Muscle of back (tissue), 11 donors: Measurements from ENCODE around the gene FAM131A. TPM values are rescaled to one million over a fixed set of nuclear protein-coding genes. Genes with fewer than 3 reads are reported as not detected.
A peak's percentile ranks its signal among the peaks of the same experiment; 100 is the strongest.

Source experiments
- DNase-seq, 3 donors: peaks; one replicate each; pipeline versions ENCODE4 v3.0.0 to v3.0.0-alpha.2; 2013
- polyA plus RNA-seq, 10 donors: library from polyadenylated mRNA; unstranded; fragments of 120-200 nt; gene quantifications; one replicate each; pipeline ENCODE4 v1.2.1, GENCODE V29; 2013; ENCODE audit not compliant: insufficient read length in 10 of 10

FAM131A gene
- polyA plus RNA-seq, 10 donors = 8.4 to 13.3 (median 10.7) TPM

- no peak for DNase-seq
Measured at GRCh38 chr3:184389384-184389783, 52.0 kb downstream of the FAM131A start.

- DNase-seq = no peak
Measured at GRCh38 chr3:184389935-184390528, 52.6 kb downstream of the FAM131A start.

DNA sequence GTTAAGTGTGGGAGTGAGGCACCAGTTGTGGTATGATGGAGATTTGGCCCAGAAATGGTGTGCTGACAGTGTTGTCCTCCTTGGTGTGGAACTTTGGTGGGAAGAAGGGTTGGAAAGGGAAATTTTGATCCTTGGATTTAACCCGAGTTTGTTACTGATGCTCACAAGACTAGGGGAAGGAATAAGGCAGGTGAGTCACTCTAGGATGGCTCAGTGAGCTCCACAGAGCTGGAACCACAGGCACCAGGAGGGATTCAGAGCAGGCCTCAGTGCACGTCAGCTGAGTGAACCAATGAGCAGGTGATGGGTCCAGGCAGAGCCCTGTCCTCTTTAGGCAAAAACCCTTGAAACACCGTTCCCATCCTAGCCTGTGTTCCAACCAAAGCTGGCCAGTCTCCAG lies 53.9 kb downstream of the FAM131A start:
- no peak for DNase-seq

- peak in 1 of 3 donors; percentile 51 for DNase-seq
Measured at GRCh38 chr3:184395320-184395660, 57.9 kb downstream of the FAM131A start.

Other genes with a start within 250 kb of the FAM131A start
- gene HTR3E, start 240.5 kb upstream of the FAM131A start, polyA plus RNA-seq = not detected
- 10 to 100 TPM; 30.4 to 42.6 (median 35.5) TPM for gene EIF2B5, start 202.2 kb upstream of the FAM131A start, polyA plus RNA-seq
- gene DVL3, start 182.2 kb upstream of the FAM131A start, polyA plus RNA-seq = 10 to 100 TPM; 67.8 to 98.1 (median 76.6) TPM
- 100 to 1,000 TPM; 185 to 233 (median 199) TPM for gene AP2M1, start 162.7 kb upstream of the FAM131A start, polyA plus RNA-seq
- 10 to 100 TPM; 38.3 to 52.9 (median 44.8) TPM for gene ABCF3, start 151.4 kb upstream of the FAM131A start, polyA plus RNA-seq
- under 1 TPM in 9 of 10 donors, not detected in 1; 0.24 to 0.84 (median 0.48) TPM for gene VWA5B2, start 108.0 kb upstream of the FAM131A start, polyA plus RNA-seq
- gene ALG3, start 88.6 kb upstream of the FAM131A start, polyA plus RNA-seq = 10 to 100 TPM; 19.3 to 25.0 (median 21.2) TPM
- 1 to 10 TPM in 8 of 10 donors, under 1 TPM in 2; 0.67 to 2.3 (median 1.5) TPM for gene EEF1AKMT4, start 87.9 kb upstream of the FAM131A start, polyA plus RNA-seq
- under 1 TPM in 4 of 10 donors, not detected in 6; 0.10 to 0.22 (median 0.13) TPM for gene CAMK2N2, start 76.0 kb upstream of the FAM131A start, polyA plus RNA-seq
- under 1 TPM in 1 of 10 donors, not detected in 9; 0.16 TPM for gene ECE2, start 61.6 kb upstream of the FAM131A start, polyA plus RNA-seq
- 100 to 1,000 TPM; 149 to 175 (median 165) TPM for gene PSMD2, start 38.4 kb upstream of the FAM131A start, polyA plus RNA-seq
- 100 to 1,000 TPM; 155 to 234 (median 181) TPM for gene EIF4G1, start 23.0 kb upstream of the FAM131A start, polyA plus RNA-seq
- gene CLCN2, start 24.0 kb downstream of the FAM131A start, polyA plus RNA-seq = 1 to 10 TPM; 2.4 to 5.9 (median 3.2) TPM
- gene POLR2H, start 24.1 kb downstream of the FAM131A start, polyA plus RNA-seq = 10 to 100 TPM; 40.0 to 61.4 (median 43.8) TPM
- 1 to 10 TPM; 1.1 to 2.1 (median 1.6) TPM for gene THPO, start 40.6 kb downstream of the FAM131A start, polyA plus RNA-seq
- 10 to 100 TPM; 15.8 to 21.5 (median 17.4) TPM for gene CHRD, start 42.5 kb downstream of the FAM131A start, polyA plus RNA-seq
- 10 to 100 TPM; 25.8 to 54.4 (median 32.4) TPM for gene EPHB3, start 224.2 kb downstream of the FAM131A start, polyA plus RNA-seq